Hepatocyte (in vitro differentiated cells): ENCODE measurements around the gene ACTR3. TPM values are rescaled to one million over a fixed set of nuclear protein-coding genes. Genes with fewer than 3 reads are reported as not detected.

ENCODE experiments used
- DNase-seq: peaks from one replicate; pipeline ENCODE4 v3.0.0-alpha.2; 2016; ENCODE audit warnings: low spot score
- H2AFZ ChIP-seq: fragments of 200-600 bp; sonication (generic); 2 replicates; pipeline ENCODE4 v1.6.0; 2016; ENCODE audit warnings: antibody characterized with exemption, mild to moderate bottlenecking
- H3K27ac ChIP-seq: fragments of 200-600 bp; sonication (generic); 2 replicates; pipeline ENCODE4 v1.5.1; 2016; ENCODE audit warnings: mild to moderate bottlenecking
- H3K27me3 ChIP-seq: fragments of 200-600 bp; sonication (generic); 2 replicates; pipeline ENCODE4 v1.6.1; 2016
- H3K36me3 ChIP-seq: fragments of 200-600 bp; sonication (generic); replicated peaks from 2 replicates; pipeline ENCODE4 v1.5.1; 2016; ENCODE audit warnings: low read depth; ENCODE audit not compliant: insufficient read depth
- H3K4me1 ChIP-seq: fragments of 200-600 bp; sonication (generic); 2 replicates; pipeline ENCODE4 v1.5.1; 2016; ENCODE audit warnings: mild to moderate bottlenecking, moderate library complexity; ENCODE audit not compliant: insufficient read depth
- H3K4me2 ChIP-seq: fragments of 200-600 bp; sonication (generic); 2 replicates; pipeline ENCODE4 v1.6.0; 2016
- H3K4me3 ChIP-seq: fragments of 200-600 bp; sonication (generic); 2 replicates; pipeline ENCODE4 v1.5.1; 2016; ENCODE audit warnings: mild to moderate bottlenecking
- H3K79me2 ChIP-seq: fragments of 200-600 bp; sonication (generic); 2 replicates; pipeline ENCODE4 v1.6.0; 2017; ENCODE audit warnings: mild to moderate bottlenecking
- H3K9me2 ChIP-seq: fragments of 200-600 bp; sonication (generic); replicated peaks from 2 replicates; pipeline ENCODE4 v1.6.0; 2017; ENCODE audit warnings: mild to moderate bottlenecking; ENCODE audit not compliant: insufficient read depth
- H3K9me3 ChIP-seq: fragments of 200-600 bp; sonication (generic); 2 replicates; pipeline ENCODE4 v1.5.1; 2016; ENCODE audit warnings: low read depth, mild to moderate bottlenecking
- H4K20me1 ChIP-seq: fragments of 200-600 bp; sonication (generic); 2 replicates; pipeline ENCODE4 v1.6.0; 2016; ENCODE audit warnings: mild to moderate bottlenecking; ENCODE audit not compliant: insufficient read depth, poor library complexity, severe bottlenecking
- CTCF ChIP-seq: fragments of 200-600 bp; sonication (generic); IDR thresholded peaks from 2 replicates; pipeline ENCODE4 v1.5.1; 2016; ENCODE audit warnings: antibody characterized with exemption, mild to moderate bottlenecking; ENCODE audit not compliant: poor library complexity
- EZH2 ChIP-seq: fragments of 200-600 bp; sonication (generic); IDR thresholded peaks from 2 replicates; pipeline ENCODE4 v1.6.1; 2016; ENCODE audit warnings: antibody characterized with exemption, mild to moderate bottlenecking, borderline replicate concordance
- EZH2phosphoT487 ChIP-seq: fragments of 200-600 bp; sonication (generic); IDR thresholded peaks from one replicate; pipeline ENCODE4 v1.6.1; 2018; ENCODE audit warnings: antibody characterized with exemption, mild to moderate bottlenecking, low read depth, moderate library complexity; ENCODE audit not compliant: unreplicated experiment, severe bottlenecking
- WGBS: methylation state at CpG from one replicate; pipeline ENCODE4 v1.1.6; 2016; ENCODE audit warnings: low lambda C conversion rate; ENCODE audit errors: missing lambda C conversion rate; 5-methylcytosine and 5-hydroxymethylcytosine counted together
- polyA plus RNA-seq: library from polyadenylated mRNA; unstranded; fragments of >200 nt; fragmentation: Nextera tagmentation; extraction: Ambion mirVana; gene quantifications from 2 replicates; pipeline ENCODE4 v1.2.1, GENCODE V29; 2016
- total RNA-seq: library from RNA; depleted of rRNA; stranded (reverse); fragments of >200 nt; gene quantifications from 2 replicates; pipeline ENCODE4 v1.2.3, GENCODE V29; 2014

Gene ACTR3
- total and polyA plus RNA-seq, 2 experiments from 2014 or later = 140 to 194 TPM

GRCh38 chr2:113872201-113872600 lies 17.7 kb upstream of the ACTR3 start:
- no peaks in the 10 kb centered on the region for H3K36me3 ChIP-seq
- no peaks in the 10 kb centered on the region for H3K9me2 ChIP-seq
- no peaks in the 10 kb centered on the region for H3K9me3 ChIP-seq
- no peak overlapping the region for H2AFZ ChIP-seq
- H3K4me2 ChIP-seq = no peak overlapping the region
- no peak for TF ChIP-seq EZH2phosphoT487
- no peak for TF ChIP-seq CTCF
- TF ChIP-seq EZH2 = no peak
- WGBS = 85% methylated on average over 4 of the region's 4 CpGs
- H3K4me1 ChIP-seq = peaks cover 8% of the 10 kb centered on the region
- H3K27ac ChIP-seq = no peak overlapping the region
- no peaks in the 10 kb centered on the region for H3K79me2 ChIP-seq
- H4K20me1 ChIP-seq = no peaks in the 10 kb centered on the region
- no peak overlapping the region for H3K4me3 ChIP-seq
- DNase-seq = no peak
- H3K27me3 ChIP-seq = no peaks in the 10 kb centered on the region

GRCh38 chr2:113873867-113874266 lies 16.0 kb upstream of the ACTR3 start:
- Histone ChIP-seq H4K20me1 (no peaks in the 10 kb centered on the region), H3K4me2 (no peak overlapping the region), H3K36me3 (no peaks in the 10 kb centered on the region), H3K9me3 (no peaks in the 10 kb centered on the region), H3K4me1 (peaks cover 17% of the 10 kb centered on the region), H3K79me2 (no peaks in the 10 kb centered on the region), H3K9me2 (no peaks in the 10 kb centered on the region), H2AFZ (no peak overlapping the region), H3K4me3 (no peak overlapping the region), H3K27ac (no peak overlapping the region), H3K27me3 (no peaks in the 10 kb centered on the region)
- TF ChIP-seq EZH2phosphoT487 (no peak), CTCF (no peak), EZH2 (no peak)
- DNase-seq = no peak
- WGBS = 77% methylated on average over 3 of the region's 3 CpGs

- DNase-seq = no peak
- Histone ChIP-seq H4K20me1 (no peaks in the 10 kb centered on the region), H3K79me2 (no peaks in the 10 kb centered on the region), H3K27ac (no peak overlapping the region), H3K27me3 (no peaks in the 10 kb centered on the region), H3K4me2 (no peak overlapping the region), H3K4me1 (peaks cover 17% of the 10 kb centered on the region), H3K9me3 (no peaks in the 10 kb centered on the region), H2AFZ (no peak overlapping the region), H3K4me3 (no peak overlapping the region), H3K36me3 (no peaks in the 10 kb centered on the region), H3K9me2 (no peaks in the 10 kb centered on the region)
- WGBS = 87% methylated on average over 2 of the region's 2 CpGs
- TF ChIP-seq EZH2phosphoT487 = no peak
- no peak for TF ChIP-seq CTCF
- no peak for TF ChIP-seq EZH2
Measured at GRCh38 chr2:113875135-113875534, 14.8 kb upstream of the ACTR3 start.
